ENCODE results near the gene TIMP3.
"Not testable (repeated sequence)": the region's sequence is repeated elsewhere in the genome, so short reads cannot be mapped to it uniquely, and the experiment has no call there.

TIMP3 gene

GRCh38 chr22:32855045-32855756 lies 53.7 kb downstream of the TIMP3 start:
- DNase-seq (ENCODE audit: low read depth), result no peak

DNA sequence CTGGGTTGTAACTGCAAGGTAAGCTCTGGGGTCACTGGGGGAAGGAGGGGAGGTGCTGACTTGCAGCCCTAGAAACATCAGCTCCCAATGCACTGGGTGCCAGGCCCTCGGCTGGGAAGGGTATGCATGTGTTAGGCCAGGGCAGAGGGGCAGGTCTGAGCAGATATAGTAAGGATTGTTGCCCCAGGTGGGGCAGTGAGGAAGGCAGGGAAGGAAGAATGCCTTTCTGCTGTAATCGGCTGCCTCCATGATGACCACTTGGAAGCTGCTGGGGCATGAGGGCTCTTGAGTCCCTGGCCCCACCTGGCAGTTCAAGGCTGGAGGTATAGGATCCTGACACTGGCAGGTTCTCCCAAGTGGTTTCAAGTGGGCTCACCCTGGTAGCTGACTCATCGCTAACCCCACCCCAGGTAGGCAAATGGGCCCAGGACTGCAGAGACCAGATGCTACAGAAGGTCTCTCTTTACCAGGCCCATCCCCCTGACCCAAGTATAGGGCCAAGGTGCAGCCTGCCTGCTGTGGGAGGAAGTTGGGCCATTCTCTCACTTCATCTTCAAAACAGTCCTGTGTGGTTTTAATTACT lies 56.7 kb downstream of the TIMP3 start:
- no peak for DNase-seq (ENCODE audit: low read depth)

DNA sequence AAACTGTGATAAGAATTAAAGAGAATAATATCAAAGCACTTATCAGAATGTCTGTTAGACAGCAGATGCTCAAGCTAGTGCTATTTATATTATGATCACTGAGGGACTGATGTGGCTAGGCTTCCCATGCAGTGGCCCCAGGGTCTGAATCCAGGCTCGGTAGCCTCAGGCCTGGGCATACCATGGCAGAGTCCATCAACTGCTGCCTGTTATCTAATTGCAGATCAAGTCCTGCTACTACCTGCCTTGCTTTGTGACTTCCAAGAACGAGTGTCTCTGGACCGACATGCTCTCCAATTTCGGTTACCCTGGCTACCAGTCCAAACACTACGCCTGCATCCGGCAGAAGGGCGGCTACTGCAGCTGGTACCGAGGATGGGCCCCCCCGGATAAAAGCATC lies 57.5 kb downstream of the TIMP3 start:
- DNase-seq (ENCODE audit: low read depth), result no peak

DNA sequence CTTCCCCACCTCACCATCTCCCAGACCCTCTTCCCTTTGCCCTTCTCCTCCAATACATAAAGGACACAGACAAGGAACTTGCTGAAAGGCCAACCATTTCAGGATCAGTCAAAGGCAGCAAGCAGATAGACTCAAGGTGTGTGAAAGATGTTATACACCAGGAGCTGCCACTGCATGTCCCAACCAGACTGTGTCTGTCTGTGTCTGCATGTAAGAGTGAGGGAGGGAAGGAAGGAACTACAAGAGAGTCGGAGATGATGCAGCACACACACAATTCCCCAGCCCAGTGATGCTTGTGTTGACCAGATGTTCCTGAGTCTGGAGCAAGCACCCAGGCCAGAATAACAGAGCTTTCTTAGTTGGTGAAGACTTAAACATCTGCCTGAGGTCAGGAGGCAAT lies 58.2 kb downstream of the TIMP3 start:
- DNase-seq (ENCODE audit: low read depth), result no peak

DNA sequence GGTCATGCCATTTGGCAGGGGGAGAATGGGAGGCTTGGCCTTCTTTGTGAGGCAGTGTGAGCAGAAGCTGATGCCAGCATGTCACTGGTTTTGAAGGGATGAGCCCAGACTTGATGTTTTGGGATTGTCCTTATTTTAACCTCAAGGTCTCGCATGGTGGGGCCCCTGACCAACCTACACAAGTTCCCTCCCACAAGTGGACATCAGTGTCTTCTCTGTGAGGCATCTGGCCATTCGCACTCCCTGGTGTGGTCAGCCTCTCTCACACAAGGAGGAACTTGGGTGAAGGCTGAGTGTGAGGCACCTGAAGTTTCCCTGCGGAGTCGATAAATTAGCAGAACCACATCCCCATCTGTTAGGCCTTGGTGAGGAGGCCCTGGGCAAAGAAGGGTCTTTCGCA lies 59.8 kb downstream of the TIMP3 start:
- DNase-seq (ENCODE audit: low read depth), result no peak

GRCh38 chr22:32862083-32862482 lies 60.6 kb downstream of the TIMP3 start:
- DNase-seq (ENCODE audit: low read depth), result no peak

GRCh38 chr22:32862936-32863661 lies 61.6 kb downstream of the TIMP3 start:
- DNase-seq (ENCODE audit: low read depth), result no peak

DNA sequence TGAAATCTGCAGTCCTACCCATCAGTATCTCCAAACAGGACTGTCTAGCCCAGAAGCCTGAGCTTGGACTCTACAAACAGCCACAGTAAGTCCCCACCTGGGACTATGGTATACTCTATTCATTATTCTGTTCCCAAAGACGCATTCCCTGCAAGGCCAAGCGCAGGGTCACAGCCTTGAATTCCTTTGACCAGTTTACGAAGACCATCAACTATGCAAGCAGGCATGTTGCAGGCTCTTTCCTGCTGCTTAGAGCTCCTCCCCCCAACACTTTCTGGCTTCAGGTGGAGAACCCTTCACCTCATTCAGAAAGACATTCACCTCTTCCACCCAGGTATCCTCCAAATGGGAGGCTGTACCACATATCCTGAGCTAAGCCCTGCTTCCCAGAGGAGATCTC lies 62.5 kb downstream of the TIMP3 start:
- no peak for DNase-seq (ENCODE audit: low read depth)

DNA sequence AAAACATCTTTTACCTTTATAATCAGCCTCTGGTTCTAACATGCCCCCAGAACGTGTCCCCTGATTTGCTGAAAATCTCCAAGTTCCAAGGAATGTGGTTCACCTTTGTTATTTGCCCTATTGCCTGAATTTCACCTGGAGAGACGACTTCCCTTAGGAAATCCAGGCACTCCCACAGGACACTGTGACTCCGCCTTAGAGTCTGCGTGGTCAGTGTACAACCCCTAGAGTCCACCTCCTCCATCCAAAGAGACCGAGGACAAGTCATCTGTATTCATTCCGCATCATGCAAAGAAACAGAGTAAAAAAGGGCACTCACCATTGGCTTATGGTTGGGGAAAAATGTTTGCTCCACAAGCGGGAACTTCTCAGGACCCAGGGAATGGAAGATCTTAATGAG lies 63.1 kb downstream of the TIMP3 start:
- no peak for DNase-seq (ENCODE audit: low read depth)

GRCh38 chr22:32866953-32867352 lies 65.4 kb downstream of the TIMP3 start:
- DNase-seq (ENCODE audit: low read depth), result no peak

DNA sequence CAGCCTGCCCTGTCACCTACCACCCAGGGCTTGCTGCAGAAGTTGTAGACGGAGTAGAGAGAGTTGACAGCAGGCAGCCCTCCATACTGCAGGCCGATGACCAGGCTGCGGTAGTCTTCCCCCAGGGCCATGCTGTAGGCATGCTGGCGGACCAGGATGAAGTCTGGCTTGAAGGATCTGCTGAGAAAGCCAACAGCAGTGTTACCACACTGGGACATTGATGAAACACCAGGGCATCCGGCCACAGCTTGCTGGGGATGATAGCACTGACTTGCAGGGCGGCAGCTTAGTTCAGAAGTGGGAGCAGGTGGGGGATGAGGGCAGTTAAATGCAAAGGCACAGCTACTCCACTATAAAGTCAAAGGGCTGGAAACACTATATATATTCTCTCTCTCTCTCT lies 67.4 kb downstream of the TIMP3 start:
- DNase-seq (ENCODE audit: low read depth), result no peak

DNA sequence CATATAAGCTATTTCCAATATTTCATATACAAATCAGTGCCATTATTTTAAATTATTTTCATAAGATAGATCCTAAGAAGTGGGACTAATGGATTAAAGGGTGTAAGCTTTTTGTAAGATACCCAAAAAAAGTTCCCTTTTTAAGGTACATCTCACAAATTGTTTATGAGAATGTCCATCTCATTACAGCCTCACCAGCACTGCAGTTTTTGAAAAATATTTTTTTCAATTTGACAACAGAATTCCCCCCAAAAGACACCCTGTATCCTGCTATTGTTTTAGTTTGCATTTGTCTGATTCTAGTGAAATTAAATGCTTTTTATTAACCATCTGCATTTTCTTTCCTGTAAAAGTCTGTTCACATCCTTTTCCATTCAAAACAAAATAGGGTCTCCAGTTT lies 69.0 kb downstream of the TIMP3 start:
- DNase-seq (ENCODE audit: low read depth), result no peak

DNA sequence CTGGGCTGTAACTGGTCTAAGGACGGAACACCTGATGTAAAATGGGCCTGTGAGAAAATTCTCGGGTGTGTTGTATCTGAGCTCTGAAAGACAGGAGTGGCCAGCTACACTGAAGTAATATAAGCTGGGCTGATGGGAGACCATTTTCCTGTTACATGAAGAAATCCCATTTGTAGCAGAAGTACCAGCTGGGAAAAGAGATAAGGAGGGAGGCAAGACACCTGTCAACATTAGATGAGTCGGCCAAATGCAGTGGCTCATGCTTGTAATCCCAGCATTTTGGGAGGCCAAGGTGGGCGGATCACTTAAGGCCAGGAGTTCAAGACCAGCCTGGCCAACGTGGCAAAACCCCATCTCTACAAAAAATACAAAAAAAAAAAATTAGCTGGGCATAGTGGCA lies 72.1 kb downstream of the TIMP3 start:
- not testable (repeated sequence) for DNase-seq (ENCODE audit: low read depth)

DNA sequence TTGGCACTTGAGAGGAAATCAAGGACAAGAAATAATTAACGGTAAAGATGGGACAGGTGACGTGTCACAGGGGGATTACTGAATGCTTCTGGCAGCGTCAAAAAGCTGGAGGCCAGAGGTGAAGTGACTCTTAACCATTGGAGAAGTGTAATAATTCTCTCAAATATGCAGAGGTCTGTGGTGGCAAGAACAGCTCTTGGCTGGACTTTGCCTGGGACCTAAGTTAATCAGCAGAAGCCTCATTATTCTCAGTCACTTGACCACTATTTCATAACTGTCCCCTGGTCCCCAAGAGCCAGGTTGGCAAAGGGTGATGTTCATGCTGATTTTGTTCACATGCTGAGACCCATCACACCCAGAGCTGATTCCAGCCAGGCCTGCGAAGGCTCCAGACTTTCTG lies 72.9 kb downstream of the TIMP3 start:
- DNase-seq (ENCODE audit: low read depth), result no peak

GRCh38 chr22:32874976-32875375 lies 73.5 kb downstream of the TIMP3 start:
- DNase-seq (ENCODE audit: low read depth), result no peak

GRCh38 chr22:32876516-32876915 lies 75.0 kb downstream of the TIMP3 start:
- DNase-seq (ENCODE audit: low read depth), result no peak

DNA sequence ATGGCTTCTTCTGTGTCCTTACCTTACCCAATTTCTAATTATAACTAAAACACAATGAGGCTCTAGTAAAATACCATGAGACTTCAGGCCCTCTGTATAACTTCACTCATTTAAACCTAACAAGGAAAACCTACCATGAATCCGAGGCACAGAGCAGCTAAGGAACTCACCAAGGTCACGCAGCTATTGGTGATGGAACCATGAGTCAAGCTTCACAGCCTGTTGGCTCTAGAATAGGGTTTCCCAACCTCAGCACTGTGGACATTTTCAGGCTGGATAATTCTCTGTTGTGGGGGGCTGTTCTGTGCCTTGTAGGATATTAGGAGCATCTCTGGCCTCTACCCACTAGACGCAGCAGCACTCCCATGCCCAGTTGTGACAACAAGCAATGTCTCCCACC lies 75.7 kb downstream of the TIMP3 start:
- no peak for DNase-seq (ENCODE audit: low read depth)

DNA sequence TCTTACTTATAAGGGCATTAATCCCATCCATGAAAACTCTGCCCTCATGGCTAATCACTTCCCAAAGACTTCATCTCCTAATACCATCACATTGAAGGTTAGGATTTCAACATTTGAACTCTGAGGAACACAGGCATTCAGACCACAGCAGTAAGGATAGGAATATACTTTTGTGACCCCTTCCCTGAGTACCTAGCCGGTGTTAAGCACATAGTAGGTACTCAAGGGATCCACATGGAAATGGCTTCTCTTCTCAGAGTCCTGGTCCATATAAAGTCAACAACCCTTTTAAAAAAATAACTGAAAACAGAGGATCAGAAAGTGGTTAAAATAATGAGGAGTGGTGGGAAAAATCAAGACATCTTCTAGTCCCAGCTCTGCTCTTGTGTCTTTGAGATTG lies 78.0 kb downstream of the TIMP3 start:
- no peak for DNase-seq (ENCODE audit: low read depth)

- no peak for DNase-seq (ENCODE audit: low read depth)
Observed at GRCh38 chr22:32880061-32880460, 78.6 kb downstream of the TIMP3 start.

DNA sequence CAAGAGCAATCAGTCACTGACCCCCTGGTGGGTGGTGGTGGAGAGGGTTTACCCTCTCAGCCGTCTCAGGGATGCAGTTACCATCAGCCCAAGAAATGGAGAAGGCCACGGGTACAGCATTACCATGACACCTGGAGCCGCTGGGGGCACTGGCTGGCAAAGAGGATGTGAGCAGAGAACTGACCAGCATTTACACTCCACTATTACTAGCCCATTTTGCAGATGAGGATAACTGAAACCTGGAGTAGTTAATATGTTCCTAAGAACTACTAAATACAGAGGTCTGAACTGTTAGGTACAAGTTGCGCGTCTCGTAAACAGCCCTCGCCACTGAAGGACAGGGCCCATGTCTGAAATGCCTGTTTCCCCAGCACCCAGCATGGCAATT lies 79.0 kb downstream of the TIMP3 start:
- no peak for DNase-seq (ENCODE audit: low read depth)

- no peak for DNase-seq (ENCODE audit: low read depth)
Observed at GRCh38 chr22:32880893-32881596, 79.5 kb downstream of the TIMP3 start.

DNA sequence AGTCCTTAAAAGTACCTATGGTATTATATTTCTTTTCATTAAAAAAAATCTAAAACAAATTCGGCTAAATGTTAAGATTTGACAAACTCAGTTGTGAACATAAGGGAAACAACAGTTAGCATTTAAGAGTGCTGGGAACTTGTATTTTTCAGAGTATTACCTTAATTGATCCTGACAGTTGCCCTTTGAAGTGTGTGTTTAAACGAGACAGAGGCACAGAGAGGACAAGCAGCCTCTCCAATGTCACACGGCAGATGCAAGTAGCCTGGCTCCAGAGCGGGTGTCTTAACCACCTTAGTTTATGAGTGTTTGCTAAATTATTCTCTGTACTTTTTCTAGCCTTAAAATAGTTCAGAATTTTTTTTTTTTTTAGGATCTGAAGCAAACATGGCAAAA lies 80.9 kb downstream of the TIMP3 start:
- no peak for DNase-seq (ENCODE audit: low read depth)

All from activated T-helper 9 cell treated with anti-CD3 and anti-CD28 coated beads, Interleukin-2, amount 50 U/mL, for 16 hours (primary cell).